Measurements from ENCODE around the gene IPO4. TPM values are rescaled to one million over a fixed set of nuclear protein-coding genes. Genes with fewer than 3 reads are reported as not detected.
A peak's percentile ranks its signal among the peaks of the same experiment; 100 is the strongest.

The IPO4 gene
- total and polyA plus RNA-seq, 9 of the 15 experiments (the other 6 are each of a cell fraction or from before 2014, with no cell fraction given), result 7.3 to 122 (median 31.8) TPM

DNA sequence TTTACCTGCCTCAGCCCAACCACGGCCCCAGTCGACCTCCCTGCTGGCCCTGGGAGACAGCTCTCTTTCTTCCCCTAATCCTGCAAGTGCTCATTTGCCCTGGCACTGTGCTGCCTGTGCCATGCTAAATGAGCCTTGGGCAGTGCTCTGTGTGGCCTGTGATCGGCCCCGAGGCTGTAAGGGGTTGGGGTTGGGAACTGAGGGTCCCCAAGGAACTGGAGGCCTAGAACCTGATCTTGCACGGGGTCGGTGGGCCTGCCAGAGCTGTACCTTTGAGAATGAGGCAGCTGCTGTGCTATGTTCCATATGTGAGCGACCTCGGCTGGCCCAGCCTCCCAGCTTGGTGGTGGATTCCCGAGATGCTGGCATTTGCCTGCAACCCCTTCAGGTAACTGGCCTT is 38.6 kb downstream of the IPO4 start:
- peaks cover 12 to 33% of the 10 kb centered on the region in 2 experiments; a peak in 4 of 5 replicates for H3K4me1 ChIP-seq (replicated peaks in 1 of 2; ENCODE audit: control insufficient read depth in 2 of 2, insufficient read depth in 2 of 2, low read length in 2 of 2)
- BruUV-seq (replicated peaks), result no TSS peak
- ChIA-PET CTCF (ENCODE audit: low intra/inter-chr PET ratio) (no interaction called here), POLR2A (interaction anchor here (0.5 to 1.2 kb wide), 2 partner anchors 9 to 13 kb away, joined by 4 read pairs; partner anchors contain the start of gene EMC9)
- no peaks in the 10 kb centered on the region for H3K27me3 ChIP-seq (ENCODE audit: control insufficient read depth in 2 of 2, insufficient read depth in 2 of 2, low read length in 2 of 2)
- intact Hi-C loops (cut with micrococcal nuclease), result no loop called here
- peaks cover 5% of the 10 kb centered on the region for H3K9me1 ChIP-seq (ENCODE audit: control insufficient read depth, insufficient read depth, low read length)
- 100% methylated on average over 5 of the region's 9 CpGs for WGBS (ENCODE audit: insufficient coverage, low coverage, missing lambda C conversion rate)
- no peak overlapping the region for H2AFZ ChIP-seq (ENCODE audit: low read depth, low read length)
- H3K27ac ChIP-seq (ENCODE audit: extremely low read depth, low read depth, low read length), result no peak overlapping the region
- no peak overlapping the region for H3K4me2 ChIP-seq (ENCODE audit: insufficient read depth, low read length)
- peak overlapping the region in 1 of 2 experiments; percentile 50; a peak in 1 of 4 replicates for H3K9ac ChIP-seq (ENCODE audit: insufficient read depth in 1 of 2, low read depth in 2 of 2, low read length in 2 of 2)
- H3K4me3 ChIP-seq, result no peak overlapping the region
- peaks cover 28% of the 10 kb centered on the region for H3K79me2 ChIP-seq (ENCODE audit: control insufficient read depth, insufficient read depth, low read length)
- ATAC-seq (no peak), FAIRE-seq (no peak), DNase-seq (ENCODE audit: extremely low read depth in 1 of 4, low spot score in 3 of 4) (no peak)
- no peaks in the 10 kb centered on the region for H4K20me1 ChIP-seq (replicated peaks; ENCODE audit: control insufficient read depth, insufficient read depth, low read length)
- peaks cover 49% of the 10 kb centered on the region; the same call in 2 of the 3 replicates for H3K36me3 ChIP-seq (ENCODE audit: control insufficient read depth, insufficient read depth, low read length)
- TF ChIP-seq RBFOX2 (IDR thresholded peaks at IDR 0.05; ENCODE audit: low read depth, low read length), result 0 out of 2 replicates have a peak, but pooled peaks have one; percentile 25
- TF ChIP-seq, protein P1, sequence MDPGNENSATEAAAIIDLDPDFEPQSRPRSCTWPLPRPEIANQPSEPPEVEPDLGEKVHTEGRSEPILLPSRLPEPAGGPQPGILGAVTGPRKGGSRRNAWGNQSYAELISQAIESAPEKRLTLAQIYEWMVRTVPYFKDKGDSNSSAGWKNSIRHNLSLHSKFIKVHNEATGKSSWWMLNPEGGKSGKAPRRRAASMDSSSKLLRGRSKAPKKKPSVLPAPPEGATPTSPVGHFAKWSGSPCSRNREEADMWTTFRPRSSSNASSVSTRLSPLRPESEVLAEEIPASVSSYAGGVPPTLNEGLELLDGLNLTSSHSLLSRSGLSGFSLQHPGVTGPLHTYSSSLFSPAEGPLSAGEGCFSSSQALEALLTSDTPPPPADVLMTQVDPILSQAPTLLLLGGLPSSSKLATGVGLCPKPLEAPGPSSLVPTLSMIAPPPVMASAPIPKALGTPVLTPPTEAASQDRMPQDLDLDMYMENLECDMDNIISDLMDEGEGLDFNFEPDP (CRISPR knock-in tag; IDR thresholded peaks at IDR 0.05), result no peak
- H3K9me3 ChIP-seq (replicated peaks; ENCODE audit: control insufficient read depth, insufficient read depth, low read depth, low read length), result no peaks in the 10 kb centered on the region
- in situ Hi-C loops (cut with MboI), result no loop called here
